ENCODE results near the gene SART3.
"Not testable (repeated sequence)": the region's sequence is repeated elsewhere in the genome, so short reads cannot be mapped to it uniquely, and the experiment has no call there.

SART3 gene

GRCh38 chr12:108564724-108565123, 3.8 kb upstream of the SART3 start:
- no peak for DNase-seq

GRCh38 chr12:108563804-108564151, 2.8 kb upstream of the SART3 start:
- no peak for DNase-seq

DNA sequence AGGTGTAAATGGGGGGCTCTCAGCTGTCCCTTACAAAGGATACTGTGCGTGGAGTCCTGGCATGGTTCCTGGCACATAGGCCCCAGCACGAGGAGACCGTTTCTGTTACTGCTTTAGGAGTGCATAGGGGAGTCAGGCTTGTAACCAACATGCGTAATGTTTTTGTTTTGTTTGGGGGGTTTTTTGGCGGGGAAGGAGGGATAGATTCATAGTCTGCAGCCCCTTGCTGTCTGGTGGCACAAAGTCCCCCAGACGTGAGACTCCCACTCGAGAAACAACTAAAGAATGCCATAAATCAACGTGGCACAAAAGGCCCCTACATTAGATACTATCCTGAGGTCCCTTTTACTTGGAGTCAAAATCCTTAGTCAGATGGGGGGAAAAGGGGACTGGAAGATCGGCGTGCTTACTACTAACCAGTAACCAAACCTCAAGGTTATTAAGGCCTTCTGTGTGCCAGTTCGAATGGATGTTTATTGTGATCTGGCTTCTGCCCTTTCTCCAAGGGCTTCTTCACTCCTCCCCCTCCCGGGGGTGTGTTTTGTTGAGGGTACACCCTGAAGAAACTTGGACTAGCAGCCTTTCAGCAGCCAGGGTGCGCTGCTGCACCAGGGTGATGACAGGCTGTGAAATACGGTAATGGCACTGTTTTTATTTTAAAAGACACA, 2.3 kb upstream of the SART3 start:
- peak in 54 of 56 donors; percentile 7 to 87 (median 58) for DNase-seq

DNA sequence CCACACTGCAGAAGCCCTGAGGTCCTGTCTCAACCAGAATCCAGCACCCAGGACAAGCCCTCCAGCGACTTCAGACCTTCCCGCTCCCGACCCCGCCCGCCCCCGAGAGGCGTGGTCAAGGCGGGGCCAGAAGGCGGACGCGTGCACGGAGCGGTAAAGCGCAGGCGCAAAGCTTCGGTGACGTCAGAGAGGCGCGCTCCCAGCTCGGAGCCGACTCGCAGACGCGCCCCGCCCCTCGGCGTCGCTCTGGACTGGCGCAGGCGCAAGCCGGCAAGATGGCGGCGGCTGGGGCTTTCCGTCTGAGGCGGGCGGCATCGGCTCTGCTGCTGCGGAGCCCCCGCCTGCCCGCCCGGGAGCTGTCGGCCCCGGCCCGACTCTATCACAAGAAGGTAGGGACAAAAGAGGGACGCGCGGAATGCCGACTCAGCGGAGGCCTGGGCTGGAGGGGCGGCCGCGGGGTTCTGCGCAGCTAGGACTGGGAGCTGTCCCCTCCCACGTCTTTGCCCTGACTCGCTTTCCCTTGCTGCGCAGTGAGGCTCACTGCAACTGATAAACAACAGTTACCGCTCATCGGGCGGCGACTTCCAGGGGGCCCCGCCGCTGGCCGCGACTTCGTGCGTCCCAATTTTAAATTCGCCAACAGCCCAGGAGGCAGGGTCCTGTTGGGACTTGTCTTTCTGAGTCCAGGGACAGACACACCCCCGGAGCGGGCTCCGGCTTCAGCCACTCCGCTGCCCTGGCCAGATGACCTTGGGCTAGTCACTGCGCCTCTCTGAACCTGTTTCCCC, 1.6 kb upstream of the SART3 start, which contains the start of gene ISCU:
ISCU (plus strand) TSS at position 249 of the 788 bp plus-strand sequence; CDS start at position 276, 27 bp downstream.
- peak in 55 of 56 donors; percentile 71 to 99 (median 96) for DNase-seq

DNA sequence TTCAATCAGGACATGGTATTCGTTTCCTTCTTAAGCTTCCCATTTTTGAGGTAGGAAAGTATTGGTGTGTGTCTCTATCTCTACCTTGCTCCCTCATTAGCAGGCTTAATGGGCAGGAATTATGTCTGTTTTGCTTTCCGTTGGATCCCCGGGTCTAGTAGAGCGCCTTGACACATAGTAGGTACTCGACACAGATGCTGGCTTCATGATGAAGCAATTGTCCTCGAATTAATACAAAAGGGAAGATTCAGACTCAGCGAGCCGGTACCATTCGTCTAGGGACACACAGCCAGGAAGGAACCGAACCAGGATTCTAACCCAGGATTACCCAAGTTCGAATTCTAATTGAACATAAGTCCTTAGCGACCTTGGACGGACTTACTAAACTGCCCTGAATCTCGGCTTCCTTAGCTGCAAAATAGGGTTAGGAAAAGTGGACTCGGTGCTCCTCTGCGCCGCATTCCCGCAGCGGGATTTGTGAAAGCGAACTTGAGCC, 927 bp upstream of the SART3 start:
- peak in 1 of 56 donors; percentile 53 for DNase-seq

DNA sequence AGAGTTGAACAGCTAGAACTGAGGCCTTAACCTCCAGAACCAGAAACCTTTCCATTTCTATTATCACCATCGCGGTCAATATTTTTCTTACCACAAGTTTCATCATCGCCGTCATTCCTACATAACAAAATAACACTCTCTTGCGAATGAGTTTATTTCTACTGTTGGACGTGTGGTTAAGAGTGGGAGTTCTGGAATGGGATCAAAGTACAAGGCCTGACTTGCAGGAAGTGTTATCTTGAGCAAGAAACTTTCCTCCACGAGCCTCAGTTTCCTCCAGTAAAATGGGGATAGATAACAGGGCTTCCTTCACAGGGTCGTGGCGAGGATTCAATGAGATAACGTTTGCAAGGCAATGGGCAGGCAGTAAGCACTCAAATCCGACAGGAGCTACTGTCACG, 652 bp downstream of the SART3 start:
- DNase-seq: no peak

- DNase-seq: no peak
These were observed 1.2 kb downstream of the SART3 start for GRCh38 chr12:108559748-108560147.

GRCh38 chr12:108559007-108559655, 1.8 kb downstream of the SART3 start:
- no peak for DNase-seq

DNA sequence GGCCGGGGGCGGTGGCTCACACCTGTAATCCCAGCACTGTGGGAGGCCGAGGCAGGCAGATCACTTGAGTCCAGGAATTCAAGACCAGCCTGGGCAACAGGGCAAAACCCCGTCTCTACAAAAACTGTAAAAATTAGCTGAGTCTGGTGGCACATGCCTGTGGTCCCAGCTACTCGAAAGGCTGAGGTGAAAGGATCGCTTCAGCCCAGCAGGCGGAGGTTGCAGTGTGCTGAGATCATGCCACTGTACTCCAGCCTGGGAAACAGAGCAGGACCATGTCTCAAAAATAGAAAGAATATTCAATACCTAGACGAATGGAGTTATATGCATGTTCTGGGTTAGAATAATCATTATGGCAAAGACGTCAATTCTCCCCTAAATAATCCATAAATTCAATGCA, 5.6 kb downstream of the SART3 start:
- not testable (repeated sequence) for DNase-seq

DNA sequence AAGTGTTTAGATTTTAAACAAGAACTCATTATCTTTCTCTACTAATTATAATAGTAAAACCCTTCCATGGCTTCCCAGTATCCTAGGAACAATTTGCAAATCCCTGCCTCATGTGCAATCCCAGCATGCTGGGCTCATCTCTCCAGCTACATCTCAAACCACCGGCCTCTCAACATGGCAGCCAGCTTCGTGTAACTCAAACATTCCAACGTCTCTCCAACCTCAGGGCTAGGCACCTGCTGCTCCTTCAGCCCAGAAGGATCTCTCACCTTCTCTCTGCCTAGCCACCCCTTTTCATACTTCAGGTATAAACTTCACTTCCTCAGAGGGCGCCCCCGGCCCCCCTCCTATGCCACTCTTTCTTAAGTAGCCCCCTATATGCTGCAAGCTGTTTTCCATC, 7.2 kb downstream of the SART3 start:
- no peak for DNase-seq

DNA sequence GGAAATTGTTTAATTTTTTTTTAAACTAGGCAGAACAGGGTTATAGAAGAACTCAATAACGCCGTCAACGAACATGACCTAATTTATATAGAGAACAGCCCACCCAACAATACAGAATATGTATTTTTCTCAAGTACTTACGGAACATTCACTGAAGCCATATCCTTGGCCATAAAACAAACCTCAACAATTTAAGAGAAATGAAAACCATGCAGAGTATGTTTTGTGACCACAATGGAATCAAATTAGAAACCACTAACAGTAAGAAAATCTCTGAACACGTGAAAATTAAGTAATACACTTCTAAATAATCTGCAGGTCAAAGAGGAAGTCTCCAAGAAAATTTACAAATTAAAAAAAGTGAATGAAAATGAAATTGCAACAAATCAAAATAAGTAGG, 9.4 kb downstream of the SART3 start:
- DNase-seq: no peak

GRCh38 chr12:108548954-108549521, 11.9 kb downstream of the SART3 start:
- DNase-seq: no peak

DNA sequence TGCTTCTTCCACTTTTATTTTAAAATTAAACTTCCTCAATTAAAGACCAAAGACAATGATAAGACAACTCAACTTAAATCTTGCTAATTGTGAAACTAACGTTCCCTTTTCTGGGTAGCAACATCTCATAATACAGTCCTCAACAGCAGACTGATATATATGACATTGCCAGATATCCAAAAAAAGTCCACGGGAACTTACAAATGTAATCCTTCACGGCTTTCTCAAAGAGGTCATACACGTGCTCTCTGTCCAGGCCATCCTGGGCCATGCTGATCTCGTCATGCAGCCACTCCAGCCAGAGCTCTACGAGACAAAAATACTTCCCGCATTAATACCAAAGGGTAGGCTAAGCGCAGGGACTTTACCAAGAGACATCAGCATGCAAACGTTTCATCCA, 13.3 kb downstream of the SART3 start:
- no peak for DNase-seq

GRCh38 chr12:108543652-108544051, 17.3 kb downstream of the SART3 start:
- no peak for DNase-seq

DNA sequence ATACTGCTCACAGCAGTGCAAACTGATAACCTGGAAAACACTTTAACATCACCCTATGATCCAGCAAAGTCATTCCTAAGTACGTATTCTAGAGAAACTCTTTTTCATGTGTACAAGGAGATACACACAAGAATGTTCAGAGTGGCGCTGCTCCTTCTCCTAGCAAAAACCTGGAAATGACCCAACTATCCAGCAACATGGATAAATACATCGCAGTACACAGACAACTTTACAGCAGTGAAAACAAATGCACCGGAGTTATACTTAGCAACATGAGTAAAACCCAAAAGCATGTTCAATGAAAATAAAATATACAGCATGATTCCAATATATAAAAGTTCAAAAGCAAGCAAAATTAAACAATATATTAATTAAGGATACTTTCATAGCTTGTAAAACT, 18.7 kb downstream of the SART3 start:
- no peak for DNase-seq

DNA sequence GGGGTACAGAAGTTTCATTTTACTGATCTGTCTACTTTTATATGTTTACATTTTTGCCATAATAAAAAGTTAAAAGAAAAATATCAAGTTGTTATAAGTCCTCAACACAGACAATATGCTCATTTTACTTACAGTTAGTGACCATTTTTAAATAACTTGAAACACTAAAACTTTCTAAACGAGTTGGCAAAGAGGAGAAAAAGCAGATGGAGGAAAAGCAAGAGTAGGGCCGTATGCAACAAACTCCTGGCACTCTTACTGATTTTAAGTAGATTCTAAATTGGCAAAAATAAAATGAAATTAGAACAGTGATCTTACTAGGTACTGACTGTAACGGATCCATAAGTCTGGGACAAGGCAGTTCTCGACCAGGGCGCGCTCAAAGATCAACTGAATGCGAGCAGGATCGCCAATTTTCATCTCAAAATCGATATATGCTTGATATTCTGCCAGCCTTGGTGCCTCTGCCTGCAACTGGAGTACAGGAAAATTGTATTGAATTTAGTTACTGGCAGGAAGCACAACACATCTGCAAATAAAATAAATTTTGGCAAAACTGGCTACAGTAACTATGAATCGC, 22.3 kb downstream of the SART3 start:
- no peak for DNase-seq

DNA sequence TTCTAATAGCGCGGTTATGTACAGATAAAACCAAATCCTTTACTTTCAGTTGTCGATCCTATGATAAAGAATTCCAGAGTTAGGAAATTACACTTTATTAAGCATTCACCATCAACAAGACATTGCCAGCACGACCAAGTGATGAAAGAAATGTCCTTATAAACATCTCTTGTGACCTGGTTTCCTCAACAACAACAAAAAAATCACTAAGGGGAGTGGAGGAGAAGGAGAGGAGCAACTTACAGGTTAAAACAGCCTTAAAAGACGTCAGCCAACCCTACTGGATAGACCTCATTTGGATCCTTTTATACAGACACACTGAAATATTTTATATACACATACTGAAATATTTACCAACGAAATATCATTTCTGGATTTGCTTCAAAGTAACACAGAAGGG, 22.8 kb downstream of the SART3 start:
- no peak for DNase-seq

DNA sequence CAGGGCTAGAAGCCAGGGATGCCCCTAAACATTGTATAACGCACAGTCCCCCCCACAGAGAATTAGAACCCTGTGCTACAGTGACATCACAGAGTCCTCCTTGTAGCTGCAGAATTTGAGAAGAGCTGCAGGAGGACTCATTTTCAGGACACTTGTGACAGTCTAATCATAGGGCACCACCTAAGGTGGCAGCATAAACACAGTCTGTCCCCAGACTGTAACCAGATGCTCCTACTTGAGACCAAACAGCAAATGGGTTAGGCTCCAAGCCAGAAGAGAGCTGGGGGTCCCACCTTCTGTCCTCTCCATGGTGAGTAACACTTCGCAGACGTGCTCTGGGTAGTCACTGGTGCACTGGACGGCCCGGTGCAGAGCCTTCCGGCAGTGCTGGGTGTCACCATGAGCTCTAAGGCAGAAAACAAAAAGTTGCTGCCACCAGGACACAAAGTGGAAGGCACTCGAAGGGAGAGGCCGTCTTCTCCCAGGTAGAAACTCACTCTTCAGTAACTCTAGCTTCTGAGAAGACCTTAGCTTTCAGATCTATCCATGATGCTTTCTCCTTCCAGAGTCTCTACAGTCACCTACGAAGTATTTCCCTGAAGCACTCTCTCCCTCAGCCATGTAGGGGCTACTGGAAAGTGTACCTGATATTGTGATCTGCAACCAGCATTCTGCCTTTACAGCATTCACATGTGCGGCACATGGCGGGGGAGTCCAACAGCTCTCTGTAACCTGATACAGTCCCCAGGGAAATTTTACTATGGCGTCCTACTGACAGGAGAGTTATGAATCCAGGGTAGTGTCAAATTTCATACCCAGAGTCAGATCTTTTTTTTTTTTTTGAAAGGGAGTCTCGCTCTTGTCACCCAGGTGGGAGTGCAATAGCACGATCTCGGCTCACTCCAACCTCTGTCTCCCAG, 28.8 kb downstream of the SART3 start:
- no peak for DNase-seq

DNA sequence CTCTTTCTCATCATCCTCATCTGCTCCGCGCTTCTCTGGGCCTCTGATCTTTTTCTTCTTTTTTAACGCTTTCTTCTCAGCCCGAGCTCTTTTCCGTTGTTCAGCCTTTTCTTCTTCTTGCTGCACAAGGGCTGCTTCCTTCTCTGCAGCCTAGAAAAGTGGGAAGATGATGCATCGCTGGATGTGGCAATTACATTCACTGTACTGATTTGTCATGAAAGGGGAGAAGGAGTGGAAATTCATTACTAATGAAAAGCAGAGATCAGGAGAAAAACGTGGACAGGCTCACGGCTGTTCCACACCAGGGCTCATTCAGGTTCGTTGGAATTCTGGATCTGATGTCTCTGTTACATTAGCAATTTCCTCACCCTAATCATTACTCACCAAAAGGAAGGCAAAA, 30.8 kb downstream of the SART3 start:
- DNase-seq: peak in 1 of 56 donors; percentile 14

GRCh38 chr12:108527166-108527496, 33.8 kb downstream of the SART3 start:
- no peak for DNase-seq

Data from nucleus accumbens (tissue), 56 donors.